ENCODE measurements around the gene WNT8A. TPM values are rescaled to one million over a fixed set of nuclear protein-coding genes. Genes with fewer than 3 reads are reported as not detected.

Gene WNT8A
- polyA plus RNA-seq, 1 donor, result not detected

GRCh38 chr5:138140268-138140667, 56.4 kb downstream of the WNT8A start:
- Histone ChIP-seq H3K9me3 (ENCODE audit: control insufficient read depth, low read depth, low read length) (no peaks in the 10 kb centered on the region), H3K36me3 (ENCODE audit: control insufficient read depth, insufficient read depth, low read length) (no peaks in the 10 kb centered on the region), H3K27ac (ENCODE audit: low read length) (no peak overlapping the region), H3K4me1 (ENCODE audit: control insufficient read depth, insufficient read depth, low read length) (no peaks in the 10 kb centered on the region), H3K4me3 (ENCODE audit: low read length) (no peak overlapping the region), H3K27me3 (ENCODE audit: control insufficient read depth, insufficient read depth, low read length) (no peaks in the 10 kb centered on the region)
- no CpG with 5 or more reads among the region's 4 CpGs for WGBS (ENCODE audit: insufficient coverage, low lambda C conversion rate)
- DNase-seq, result no peak

Other genes starting within 250 kb of the WNT8A start
- gene MYOT, start 216.2 kb upstream of the WNT8A start, polyA plus RNA-seq, result 2.2 TPM
- gene PKD2L2, start 194.6 kb upstream of the WNT8A start, polyA plus RNA-seq, result 0.15 TPM
- 23.5 TPM for gene FAM13B, start 51.0 kb upstream of the WNT8A start, polyA plus RNA-seq
- 2.8 TPM for gene NME5, start 55.4 kb downstream of the WNT8A start, polyA plus RNA-seq
- 88.3 TPM for gene BRD8, start 94.6 kb downstream of the WNT8A start, polyA plus RNA-seq
- 13.8 TPM for gene KIF20A, start 95.1 kb downstream of the WNT8A start, polyA plus RNA-seq
- 35.7 TPM for gene CDC23, start 129.3 kb downstream of the WNT8A start, polyA plus RNA-seq
- 6.9 TPM for gene GFRA3, start 190.6 kb downstream of the WNT8A start, polyA plus RNA-seq
- gene CDC25C, start 247.8 kb downstream of the WNT8A start, polyA plus RNA-seq, result 4.5 TPM

Data from large intestine (tissue), 3 donors.